ENCODE results near the gene CDKAL1. TPM values are rescaled to one million over a fixed set of nuclear protein-coding genes. Genes with fewer than 3 reads are reported as not detected.

CDKAL1 gene
- total and polyA plus RNA-seq, 2 of the 13 experiments (the other 11 are each of a cell fraction or from before 2014, with no cell fraction given): 9.5 to 27.7 TPM

DNA sequence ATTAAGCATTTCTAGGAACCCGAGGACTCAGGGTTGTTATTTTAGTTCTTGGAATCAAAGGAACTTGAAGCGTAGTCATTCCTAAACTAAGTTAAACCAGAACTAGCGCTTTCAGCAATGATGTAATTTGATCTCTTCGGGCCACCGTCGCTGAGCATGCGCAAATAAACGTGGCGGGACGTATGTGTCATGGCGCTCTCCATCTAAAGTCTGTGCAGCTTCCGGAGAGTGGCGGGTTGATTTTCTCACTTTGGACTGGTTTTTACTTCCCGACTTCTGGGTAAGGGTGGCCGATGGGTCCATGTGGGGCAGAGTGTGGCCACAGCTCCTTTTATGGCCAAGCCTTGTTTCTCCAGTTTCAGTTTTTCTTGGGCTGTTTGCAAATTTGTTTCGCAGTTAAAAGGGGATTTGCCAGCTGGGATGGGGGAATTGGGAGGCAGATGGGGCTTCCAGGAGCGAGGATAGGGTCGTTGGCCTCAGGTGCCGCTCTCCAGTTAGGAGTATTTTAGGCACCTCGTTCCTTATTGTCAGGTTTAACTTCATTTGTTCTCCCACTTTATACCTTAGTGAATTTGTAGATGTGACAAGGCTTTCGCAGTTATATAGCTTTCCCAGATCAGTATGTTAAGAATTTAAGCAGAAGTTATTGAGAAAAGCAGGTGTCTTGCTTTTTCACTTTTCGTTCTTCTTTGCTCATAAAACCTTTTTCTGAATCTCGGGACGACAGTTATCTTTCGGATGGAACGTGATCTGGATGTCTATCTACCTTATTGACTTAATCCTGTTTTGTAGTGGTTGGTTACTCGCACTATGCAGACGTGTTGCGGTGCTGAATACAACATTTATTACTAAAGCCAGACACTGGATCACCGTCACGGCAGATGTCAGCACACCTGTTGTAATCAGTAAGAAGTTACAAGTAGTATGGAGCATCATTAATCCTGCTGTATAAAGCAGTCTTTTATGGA is at the start of gene CDKAL1 (continued):
- TF ChIP-seq, protein P1, sequence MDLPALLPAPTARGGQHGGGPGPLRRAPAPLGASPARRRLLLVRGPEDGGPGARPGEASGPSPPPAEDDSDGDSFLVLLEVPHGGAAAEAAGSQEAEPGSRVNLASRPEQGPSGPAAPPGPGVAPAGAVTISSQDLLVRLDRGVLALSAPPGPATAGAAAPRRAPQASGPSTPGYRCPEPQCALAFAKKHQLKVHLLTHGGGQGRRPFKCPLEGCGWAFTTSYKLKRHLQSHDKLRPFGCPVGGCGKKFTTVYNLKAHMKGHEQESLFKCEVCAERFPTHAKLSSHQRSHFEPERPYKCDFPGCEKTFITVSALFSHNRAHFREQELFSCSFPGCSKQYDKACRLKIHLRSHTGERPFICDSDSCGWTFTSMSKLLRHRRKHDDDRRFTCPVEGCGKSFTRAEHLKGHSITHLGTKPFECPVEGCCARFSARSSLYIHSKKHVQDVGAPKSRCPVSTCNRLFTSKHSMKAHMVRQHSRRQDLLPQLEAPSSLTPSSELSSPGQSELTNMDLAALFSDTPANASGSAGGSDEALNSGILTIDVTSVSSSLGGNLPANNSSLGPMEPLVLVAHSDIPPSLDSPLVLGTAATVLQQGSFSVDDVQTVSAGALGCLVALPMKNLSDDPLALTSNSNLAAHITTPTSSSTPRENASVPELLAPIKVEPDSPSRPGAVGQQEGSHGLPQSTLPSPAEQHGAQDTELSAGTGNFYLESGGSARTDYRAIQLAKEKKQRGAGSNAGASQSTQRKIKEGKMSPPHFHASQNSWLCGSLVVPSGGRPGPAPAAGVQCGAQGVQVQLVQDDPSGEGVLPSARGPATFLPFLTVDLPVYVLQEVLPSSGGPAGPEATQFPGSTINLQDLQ (CRISPR knock-in tag; IDR thresholded peaks at IDR 0.05): 0 out of 2 replicates have a peak, but pooled peaks have one; percentile 36
- no peak for TF ChIP-seq XBP1 (CRISPR knock-in tag; IDR thresholded peaks at IDR 0.05)
- TF ChIP-seq GABPB1 (CRISPR knock-in tag; IDR thresholded peaks at IDR 0.05): peak; percentile 85
- TF ChIP-seq CEBPG (CRISPR knock-in tag; IDR thresholded peaks at IDR 0.05): peak; percentile 71
- TF ChIP-seq ZNF564 (CRISPR knock-in tag; IDR thresholded peaks at IDR 0.05): 0 out of 2 replicates have a peak, but pooled peaks have one; percentile 48
- TF ChIP-seq, protein P2, sequence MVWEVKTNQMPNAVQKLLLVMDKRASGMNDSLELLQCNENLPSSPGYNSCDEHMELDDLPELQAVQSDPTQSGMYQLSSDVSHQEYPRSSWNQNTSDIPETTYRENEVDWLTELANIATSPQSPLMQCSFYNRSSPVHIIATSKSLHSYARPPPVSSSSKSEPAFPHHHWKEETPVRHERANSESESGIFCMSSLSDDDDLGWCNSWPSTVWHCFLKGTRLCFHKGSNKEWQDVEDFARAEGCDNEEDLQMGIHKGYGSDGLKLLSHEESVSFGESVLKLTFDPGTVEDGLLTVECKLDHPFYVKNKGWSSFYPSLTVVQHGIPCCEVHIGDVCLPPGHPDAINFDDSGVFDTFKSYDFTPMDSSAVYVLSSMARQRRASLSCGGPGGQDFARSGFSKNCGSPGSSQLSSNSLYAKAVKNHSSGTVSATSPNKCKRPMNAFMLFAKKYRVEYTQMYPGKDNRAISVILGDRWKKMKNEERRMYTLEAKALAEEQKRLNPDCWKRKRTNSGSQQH (CRISPR knock-in tag; IDR thresholded peaks at IDR 0.05; ENCODE audit: low read depth): peak; percentile 66; the same call in 1 of the 2 replicates
- TF ChIP-seq, protein P3, sequence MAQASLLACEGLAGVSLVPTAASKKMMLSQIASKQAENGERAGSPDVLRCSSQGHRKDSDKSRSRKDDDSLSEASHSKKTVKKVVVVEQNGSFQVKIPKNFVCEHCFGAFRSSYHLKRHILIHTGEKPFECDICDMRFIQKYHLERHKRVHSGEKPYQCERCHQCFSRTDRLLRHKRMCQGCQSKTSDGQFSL (CRISPR knock-in tag; IDR thresholded peaks at IDR 0.05): no peak
- TF ChIP-seq, protein P4, sequence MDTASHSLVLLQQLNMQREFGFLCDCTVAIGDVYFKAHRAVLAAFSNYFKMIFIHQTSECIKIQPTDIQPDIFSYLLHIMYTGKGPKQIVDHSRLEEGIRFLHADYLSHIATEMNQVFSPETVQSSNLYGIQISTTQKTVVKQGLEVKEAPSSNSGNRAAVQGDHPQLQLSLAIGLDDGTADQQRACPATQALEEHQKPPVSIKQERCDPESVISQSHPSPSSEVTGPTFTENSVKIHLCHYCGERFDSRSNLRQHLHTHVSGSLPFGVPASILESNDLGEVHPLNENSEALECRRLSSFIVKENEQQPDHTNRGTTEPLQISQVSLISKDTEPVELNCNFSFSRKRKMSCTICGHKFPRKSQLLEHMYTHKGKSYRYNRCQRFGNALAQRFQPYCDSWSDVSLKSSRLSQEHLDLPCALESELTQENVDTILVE (CRISPR knock-in tag; IDR thresholded peaks at IDR 0.05): peak; percentile 51; the same call in 1 of the 2 replicates
- TF ChIP-seq ZNF484 (CRISPR knock-in tag; IDR thresholded peaks at IDR 0.05; ENCODE audit: borderline replicate concordance, low read depth): no peak
- TF ChIP-seq CBX5 (CRISPR knock-in tag; IDR thresholded peaks at IDR 0.05; ENCODE audit: borderline replicate concordance): peak; percentile 43; the same call in 1 of the 2 replicates
- TF ChIP-seq RBM22 (optimal IDR thresholded peaks at IDR 0.05; ENCODE audit: low read length): no peak
- peak; percentile 30; the same call in 1 of the 2 replicates for TF ChIP-seq BRD4 (CRISPR knock-in tag; IDR thresholded peaks at IDR 0.05)
- TF ChIP-seq ZNF33B (CRISPR knock-in tag; IDR thresholded peaks at IDR 0.05): no peak; the same call in 1 of the 2 replicates
- TF ChIP-seq GLI4 (CRISPR knock-in tag; IDR thresholded peaks at IDR 0.05; ENCODE audit: borderline replicate concordance): no peak
- TF ChIP-seq ZFY (CRISPR knock-in tag; IDR thresholded peaks at IDR 0.05): peak; percentile 68
- TF ChIP-seq SIX4 (CRISPR knock-in tag; IDR thresholded peaks at IDR 0.05): peak; percentile 93
- no peak for TF ChIP-seq ZIK1 (CRISPR knock-in tag; IDR thresholded peaks at IDR 0.05; ENCODE audit: borderline replicate concordance, low read depth)
- TF ChIP-seq SP1 (IDR thresholded peaks at IDR 0.05): no peak
- no peak for TF ChIP-seq SP1 (CRISPR knock-in tag; IDR thresholded peaks at IDR 0.05)
- TF ChIP-seq TCF12 (IDR thresholded peaks at IDR 0.05): no peak
- TF ChIP-seq TCF12 (CRISPR knock-in tag; IDR thresholded peaks at IDR 0.05): no peak
- TF ChIP-seq ZNF713 (CRISPR knock-in tag; IDR thresholded peaks at IDR 0.05): no peak
- 0 out of 2 replicates have a peak, but pooled peaks have one; percentile 35 for TF ChIP-seq ARID2 (CRISPR knock-in tag; IDR thresholded peaks at IDR 0.05; ENCODE audit: borderline replicate concordance)
